Left ventricle myocardium inferior (tissue), 1 donor: ENCODE results near the gene MRPL51. TPM values are rescaled to one million over a fixed set of nuclear protein-coding genes. Genes with fewer than 3 reads are reported as not detected.

Experiments
- DNase-seq: peaks from one replicate; pipeline ENCODE4 v3.0.0-alpha.2; 2020
- H3K27ac ChIP-seq: fragments of 200-600 bp; replicated peaks from 2 replicates; pipeline ENCODE4 v1.8.0; 2021
- H3K27me3 ChIP-seq: fragments of 200-600 bp; 2 replicates; pipeline ENCODE4 v1.8.0; 2021; ENCODE audit warnings: low read depth
- H3K36me3 ChIP-seq: fragments of 200-600 bp; 2 replicates; pipeline ENCODE4 v1.8.0; 2021
- H3K4me1 ChIP-seq: fragments of 200-600 bp; 2 replicates; pipeline ENCODE4 v1.8.0; 2021
- H3K4me3 ChIP-seq: fragments of 200-600 bp; 2 replicates; pipeline ENCODE4 v1.8.0; 2021; ENCODE audit warnings: mild to moderate bottlenecking, moderate library complexity
- H3K9me3 ChIP-seq: fragments of 200-600 bp; replicated peaks from 2 replicates; pipeline ENCODE4 v1.8.0; 2021
- CTCF ChIP-seq: fragments of 200-600 bp; IDR thresholded peaks from 2 replicates; pipeline ENCODE4 v1.8.0; 2021; ENCODE audit warnings: antibody characterized with exemption, mild to moderate bottlenecking, borderline replicate concordance
- intact Hi-C: fragments of 100-400 bp; cut with micrococcal nuclease; formaldehyde crosslinking; loops from one replicate; pipeline ENCODE4 v1.11.0; 2022
- total RNA-seq: library from RNA; stranded (reverse); fragmentation: NEBNext Ultra II Directional; extraction: Animal tissue kit (Norgen Biotek cat#: 25700); gene quantifications from one replicate; pipeline ENCODE4 v1.2.1, GENCODE V29; 2021
- donor health status: DM: no; HTN: yes; CAD: no; lungs with severe emphysema.

MRPL51 gene
- total RNA-seq, 1 donor from 2014 or later, result 235 TPM

- H3K9me3 ChIP-seq, result no peaks in the 10 kb centered on the region
- peaks cover 97% of the 10 kb centered on the region for H3K36me3 ChIP-seq
- no peaks in the 10 kb centered on the region for H3K27me3 ChIP-seq
- no peaks in the 10 kb centered on the region for H3K4me1 ChIP-seq
- TF ChIP-seq CTCF, result no peak
- DNase-seq, result no peak
- no peak overlapping the region for H3K27ac ChIP-seq
- intact Hi-C loops, result no loop called here
- H3K4me3 ChIP-seq, result no peak overlapping the region
Observed at GRCh38 chr12:6524648-6525047, 31.6 kb upstream of the MRPL51 start.

- no peak for DNase-seq
- H3K27ac ChIP-seq, result no peak overlapping the region
- H3K27me3 ChIP-seq, result no peaks in the 10 kb centered on the region
- H3K4me3 ChIP-seq, result no peak overlapping the region
- H3K4me1 ChIP-seq, result no peaks in the 10 kb centered on the region
- peaks cover 95% of the 10 kb centered on the region for H3K36me3 ChIP-seq
- H3K9me3 ChIP-seq, result no peaks in the 10 kb centered on the region
- no peak for TF ChIP-seq CTCF
- intact Hi-C loops, result no loop called here
Observed at GRCh38 chr12:6523708-6524107, 30.6 kb upstream of the MRPL51 start.

- H3K27ac ChIP-seq, result no peak overlapping the region
- no peak overlapping the region for H3K4me3 ChIP-seq
- no peak for TF ChIP-seq CTCF
- H3K27me3 ChIP-seq, result no peaks in the 10 kb centered on the region
- H3K36me3 ChIP-seq, result peaks cover 93% of the 10 kb centered on the region
- intact Hi-C loops, result no loop called here
- no peaks in the 10 kb centered on the region for H3K9me3 ChIP-seq
- H3K4me1 ChIP-seq, result no peaks in the 10 kb centered on the region
- DNase-seq, result no peak
Observed at GRCh38 chr12:6522193-6522592, 29.1 kb upstream of the MRPL51 start.

GRCh38 chr12:6520186-6520585, 27.1 kb upstream of the MRPL51 start:
- intact Hi-C loops, result no loop called here
- no peaks in the 10 kb centered on the region for H3K27me3 ChIP-seq
- DNase-seq, result no peak
- no peak for TF ChIP-seq CTCF
- H3K9me3 ChIP-seq, result no peaks in the 10 kb centered on the region
- H3K4me3 ChIP-seq, result no peak overlapping the region
- H3K36me3 ChIP-seq, result peaks cover 91% of the 10 kb centered on the region
- no peaks in the 10 kb centered on the region for H3K4me1 ChIP-seq
- H3K27ac ChIP-seq, result no peak overlapping the region

GRCh38 chr12:6508087-6508486, 15.0 kb upstream of the MRPL51 start:
- Histone ChIP-seq H3K4me3 (no peak overlapping the region), H3K36me3 (peaks cover 43% of the 10 kb centered on the region), H3K27me3 (no peaks in the 10 kb centered on the region), H3K27ac (no peak overlapping the region), H3K9me3 (no peaks in the 10 kb centered on the region), H3K4me1 (no peaks in the 10 kb centered on the region)
- intact Hi-C loops, result no loop called here
- TF ChIP-seq CTCF, result no peak
- DNase-seq, result no peak
